SK-N-SH treated with all-trans-retinoic acid at 6 μM for 48 hours (cell line): ENCODE results near the gene CDHR3.
A peak's percentile ranks its signal among the peaks of the same experiment; 100 is the strongest.

Source experiments
- ATAC-seq: fragments of 200-7000 bp; cut with Tn5 transposase; 3 replicates; pipeline ENCODE4 v1.9.1; 2020; ENCODE audit warnings: mild to moderate bottlenecking, moderate library complexity
- ARNTL ChIP-seq: fragments of 450-650 bp; formaldehyde crosslinking; IDR thresholded peaks from 2 replicates; pipeline ENCODE4 v1.5.0; 2020; ENCODE audit warnings: low read depth, mild to moderate bottlenecking, moderate library complexity, borderline replicate concordance
- BACH2 ChIP-seq: fragments of 250-450 bp; sonication (Bioruptor Pico); IDR thresholded peaks from 2 replicates; pipeline ENCODE4 v1.9.0; 2021; ENCODE audit warnings: mild to moderate bottlenecking, borderline replicate concordance
- CSDC2 ChIP-seq: fragments of 250-450 bp; sonication (Bioruptor Pico); IDR thresholded peaks from 2 replicates; pipeline ENCODE4 v1.5.0; 2020; ENCODE audit warnings: mild to moderate bottlenecking, moderate library complexity
- ESRRG ChIP-seq: fragments of 250-450 bp; sonication (Bioruptor Pico); IDR thresholded peaks from 2 replicates; pipeline ENCODE4 v1.6.1; 2021; ENCODE audit warnings: mild to moderate bottlenecking
- GLIS3 ChIP-seq: fragments of 250-450 bp; sonication (Bioruptor Pico); IDR thresholded peaks from 2 replicates; pipeline ENCODE4 v1.5.0; 2020; ENCODE audit warnings: mild to moderate bottlenecking, moderate library complexity
- OSR1 ChIP-seq: fragments of 250-450 bp; sonication (Bioruptor Pico); IDR thresholded peaks from 2 replicates; pipeline ENCODE4 v1.8.0; 2022; ENCODE audit warnings: moderate library complexity, mild to moderate bottlenecking, inconsistent platforms
- PPARA ChIP-seq: fragments of 250-450 bp; sonication (Bioruptor Pico); IDR thresholded peaks from 2 replicates; pipeline ENCODE4 v1.5.0; 2020; ENCODE audit warnings: mild to moderate bottlenecking, borderline replicate concordance
- RARB ChIP-seq: fragments of 250-450 bp; sonication (Bioruptor Pico); IDR thresholded peaks from 2 replicates; pipeline ENCODE4 v1.8.0; 2021; ENCODE audit warnings: mild to moderate bottlenecking, moderate library complexity
- TOX ChIP-seq: fragments of 250-450 bp; sonication (Bioruptor Pico); IDR thresholded peaks from 2 replicates; pipeline ENCODE4 v1.8.0; 2021; ENCODE audit warnings: mild to moderate bottlenecking, moderate library complexity, borderline replicate concordance
- ZFP3 ChIP-seq: fragments of 250-450 bp; sonication (Bioruptor Pico); IDR thresholded peaks from 2 replicates; pipeline ENCODE4 v1.5.0; 2020; ENCODE audit warnings: mild to moderate bottlenecking, moderate library complexity
- ZFP30 ChIP-seq: fragments of 450-650 bp; formaldehyde crosslinking; IDR thresholded peaks from 2 replicates; pipeline ENCODE4 v1.5.0; 2022; ENCODE audit warnings: mild to moderate bottlenecking, moderate library complexity
- ZNF565 ChIP-seq: fragments of 450-650 bp; formaldehyde crosslinking; conservative IDR thresholded peaks from 2 replicates; pipeline ENCODE4 v1.5.0; 2020; ENCODE audit warnings: low read depth, mild to moderate bottlenecking, moderate library complexity
- ZNF70 ChIP-seq: fragments of 450-650 bp; formaldehyde crosslinking; IDR thresholded peaks from 2 replicates; pipeline ENCODE4 v1.5.0; 2020; ENCODE audit warnings: mild to moderate bottlenecking, moderate library complexity
- ZNF8 ChIP-seq: fragments of 450-650 bp; formaldehyde crosslinking; IDR thresholded peaks from 2 replicates; pipeline ENCODE4 v1.5.0; 2020; ENCODE audit warnings: mild to moderate bottlenecking, moderate library complexity
- TF ChIP-seq, protein P1 (sequence below): fragments of 250-450 bp; sonication (Bioruptor Pico); IDR thresholded peaks from 2 replicates; pipeline ENCODE4 v1.8.0; 2020; ENCODE audit warnings: mild to moderate bottlenecking, moderate library complexity, borderline replicate concordance
- TF ChIP-seq, protein P2 (sequence below): fragments of 250-450 bp; sonication (Bioruptor Pico); IDR thresholded peaks from 2 replicates; pipeline ENCODE4 v1.5.0; 2020; ENCODE audit warnings: mild to moderate bottlenecking, moderate library complexity
- TF ChIP-seq, protein P3 (sequence below): fragments of 250-450 bp; sonication (Bioruptor Pico); IDR thresholded peaks from 2 replicates; pipeline ENCODE4 v1.5.1; 2020; ENCODE audit warnings: low read depth, mild to moderate bottlenecking, moderate library complexity

Gene CDHR3

DNA sequence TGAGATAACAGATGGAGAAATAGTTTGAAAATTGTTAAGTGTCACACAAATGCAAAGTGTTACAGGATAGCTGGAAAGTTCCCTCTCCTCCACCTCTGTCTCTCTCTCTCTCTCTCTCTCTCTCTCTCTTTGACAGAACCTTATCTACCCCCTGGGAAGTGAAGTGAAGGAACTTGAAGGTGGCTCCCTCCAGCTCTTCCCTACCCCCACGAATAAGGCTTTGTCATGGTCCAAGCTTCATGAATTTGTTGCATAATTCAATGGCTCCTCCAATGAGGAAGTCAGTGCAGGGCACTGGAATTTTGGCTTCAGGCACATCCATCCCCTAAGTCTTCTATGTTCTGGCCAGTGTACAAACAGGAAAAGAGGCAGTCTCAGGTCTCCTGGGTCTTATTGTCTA lies 66.4 kb downstream of the CDHR3 start:
- no peak for ATAC-seq

DNA sequence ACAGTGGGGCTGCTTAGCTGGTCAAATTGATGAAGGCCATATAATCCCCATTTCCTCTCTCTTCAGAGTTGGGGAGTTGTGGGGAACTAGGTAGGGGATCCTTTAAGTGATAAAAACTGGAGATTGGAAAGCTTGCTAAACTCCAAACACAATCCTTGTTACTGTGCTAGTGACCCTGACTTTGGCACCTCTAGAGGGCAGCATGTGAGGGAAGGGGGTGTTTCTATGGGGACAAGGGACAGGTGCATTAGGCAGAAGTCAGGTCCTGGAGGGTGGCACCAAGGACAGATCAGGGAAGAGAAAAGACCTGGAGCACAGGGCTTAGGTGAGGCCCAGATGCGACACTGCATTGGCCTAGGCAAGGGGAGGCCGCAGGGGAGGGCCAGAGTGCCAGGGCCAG lies 66.9 kb downstream of the CDHR3 start:
- ATAC-seq: no peak; the same call in 2 of the 3 replicates
- TF ChIP-seq GLIS3: no peak
- TF ChIP-seq ARNTL (CRISPR knock-in tag): no peak
- TF ChIP-seq OSR1 (CRISPR knock-in tag): no peak
- TF ChIP-seq ESRRG (CRISPR knock-in tag): no peak
- TF ChIP-seq, protein P1, sequence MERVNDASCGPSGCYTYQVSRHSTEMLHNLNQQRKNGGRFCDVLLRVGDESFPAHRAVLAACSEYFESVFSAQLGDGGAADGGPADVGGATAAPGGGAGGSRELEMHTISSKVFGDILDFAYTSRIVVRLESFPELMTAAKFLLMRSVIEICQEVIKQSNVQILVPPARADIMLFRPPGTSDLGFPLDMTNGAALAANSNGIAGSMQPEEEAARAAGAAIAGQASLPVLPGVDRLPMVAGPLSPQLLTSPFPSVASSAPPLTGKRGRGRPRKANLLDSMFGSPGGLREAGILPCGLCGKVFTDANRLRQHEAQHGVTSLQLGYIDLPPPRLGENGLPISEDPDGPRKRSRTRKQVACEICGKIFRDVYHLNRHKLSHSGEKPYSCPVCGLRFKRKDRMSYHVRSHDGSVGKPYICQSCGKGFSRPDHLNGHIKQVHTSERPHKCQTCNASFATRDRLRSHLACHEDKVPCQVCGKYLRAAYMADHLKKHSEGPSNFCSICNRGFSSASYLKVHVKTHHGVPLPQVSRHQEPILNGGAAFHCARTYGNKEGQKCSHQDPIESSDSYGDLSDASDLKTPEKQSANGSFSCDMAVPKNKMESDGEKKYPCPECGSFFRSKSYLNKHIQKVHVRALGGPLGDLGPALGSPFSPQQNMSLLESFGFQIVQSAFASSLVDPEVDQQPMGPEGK: no peak
- TF ChIP-seq, all 23 proteins: peak for 0

More for the DNA sequence above, 66.4 kb downstream of the CDHR3 start:
- TF ChIP-seq GLIS3: no peak
- TF ChIP-seq ZFP30 (CRISPR knock-in tag): no peak
- TF ChIP-seq ZNF8 (CRISPR knock-in tag): no peak
- no peak for TF ChIP-seq CSDC2 (CRISPR knock-in tag)
- TF ChIP-seq, protein P1: no peak
- TF ChIP-seq, protein P2, sequence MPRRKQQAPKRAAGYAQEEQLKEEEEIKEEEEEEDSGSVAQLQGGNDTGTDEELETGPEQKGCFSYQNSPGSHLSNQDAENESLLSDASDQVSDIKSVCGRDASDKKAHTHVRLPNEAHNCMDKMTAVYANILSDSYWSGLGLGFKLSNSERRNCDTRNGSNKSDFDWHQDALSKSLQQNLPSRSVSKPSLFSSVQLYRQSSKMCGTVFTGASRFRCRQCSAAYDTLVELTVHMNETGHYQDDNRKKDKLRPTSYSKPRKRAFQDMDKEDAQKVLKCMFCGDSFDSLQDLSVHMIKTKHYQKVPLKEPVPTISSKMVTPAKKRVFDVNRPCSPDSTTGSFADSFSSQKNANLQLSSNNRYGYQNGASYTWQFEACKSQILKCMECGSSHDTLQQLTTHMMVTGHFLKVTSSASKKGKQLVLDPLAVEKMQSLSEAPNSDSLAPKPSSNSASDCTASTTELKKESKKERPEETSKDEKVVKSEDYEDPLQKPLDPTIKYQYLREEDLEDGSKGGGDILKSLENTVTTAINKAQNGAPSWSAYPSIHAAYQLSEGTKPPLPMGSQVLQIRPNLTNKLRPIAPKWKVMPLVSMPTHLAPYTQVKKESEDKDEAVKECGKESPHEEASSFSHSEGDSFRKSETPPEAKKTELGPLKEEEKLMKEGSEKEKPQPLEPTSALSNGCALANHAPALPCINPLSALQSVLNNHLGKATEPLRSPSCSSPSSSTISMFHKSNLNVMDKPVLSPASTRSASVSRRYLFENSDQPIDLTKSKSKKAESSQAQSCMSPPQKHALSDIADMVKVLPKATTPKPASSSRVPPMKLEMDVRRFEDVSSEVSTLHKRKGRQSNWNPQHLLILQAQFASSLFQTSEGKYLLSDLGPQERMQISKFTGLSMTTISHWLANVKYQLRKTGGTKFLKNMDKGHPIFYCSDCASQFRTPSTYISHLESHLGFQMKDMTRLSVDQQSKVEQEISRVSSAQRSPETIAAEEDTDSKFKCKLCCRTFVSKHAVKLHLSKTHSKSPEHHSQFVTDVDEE (CRISPR knock-in tag): no peak
- TF ChIP-seq, protein P3, sequence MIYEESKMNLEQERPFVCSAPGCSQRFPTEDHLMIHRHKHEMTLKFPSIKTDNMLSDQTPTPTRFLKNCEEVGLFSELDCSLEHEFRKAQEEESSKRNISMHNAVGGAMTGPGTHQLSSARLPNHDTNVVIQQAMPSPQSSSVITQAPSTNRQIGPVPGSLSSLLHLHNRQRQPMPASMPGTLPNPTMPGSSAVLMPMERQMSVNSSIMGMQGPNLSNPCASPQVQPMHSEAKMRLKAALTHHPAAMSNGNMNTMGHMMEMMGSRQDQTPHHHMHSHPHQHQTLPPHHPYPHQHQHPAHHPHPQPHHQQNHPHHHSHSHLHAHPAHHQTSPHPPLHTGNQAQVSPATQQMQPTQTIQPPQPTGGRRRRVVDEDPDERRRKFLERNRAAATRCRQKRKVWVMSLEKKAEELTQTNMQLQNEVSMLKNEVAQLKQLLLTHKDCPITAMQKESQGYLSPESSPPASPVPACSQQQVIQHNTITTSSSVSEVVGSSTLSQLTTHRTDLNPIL: no peak
- no peak for TF ChIP-seq PPARA (CRISPR knock-in tag)
- TF ChIP-seq OSR1 (CRISPR knock-in tag): no peak
- TF ChIP-seq TOX: no peak
- TF ChIP-seq ZFP3: no peak
- no peak for TF ChIP-seq BACH2
- TF ChIP-seq RARB: no peak
- no peak for TF ChIP-seq ARNTL (CRISPR knock-in tag)
- TF ChIP-seq ESRRG (CRISPR knock-in tag): no peak
- TF ChIP-seq ZNF70 (CRISPR knock-in tag): no peak

DNA sequence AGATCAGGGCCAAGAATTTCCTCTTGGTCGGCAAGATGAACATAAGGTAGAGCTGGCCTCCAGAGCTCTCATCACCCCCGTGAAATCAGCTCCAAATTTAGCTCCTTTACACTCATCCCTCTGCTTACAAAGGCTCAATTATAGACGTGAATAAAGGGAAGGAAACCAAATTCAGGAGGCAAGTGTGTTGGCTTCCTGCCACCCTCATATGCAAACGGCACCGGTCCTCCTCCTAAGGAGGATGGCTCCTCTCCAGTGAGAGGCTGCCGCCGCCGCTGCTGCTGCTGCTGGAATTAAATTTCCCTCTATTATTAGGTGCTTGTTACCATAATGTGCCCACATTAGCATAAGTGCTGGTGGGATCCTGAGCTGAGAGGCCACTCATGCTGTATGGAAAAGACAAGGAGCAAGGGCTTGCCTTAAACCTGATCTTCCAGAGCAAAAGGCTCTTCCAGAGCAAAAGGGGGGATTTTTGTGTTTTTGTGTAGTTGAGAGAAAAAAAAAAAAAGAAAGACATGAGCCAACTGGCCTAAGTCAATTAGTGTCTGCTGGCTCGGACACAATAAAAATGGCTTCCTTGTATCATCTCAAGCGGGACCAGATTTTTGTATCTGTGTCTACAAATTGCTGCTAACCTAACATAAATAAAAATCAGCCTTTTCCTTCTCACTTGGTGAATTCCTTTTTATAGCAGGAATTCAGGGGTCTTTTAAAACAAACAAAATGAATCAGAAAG lies 68.4 kb downstream of the CDHR3 start:
- TF ChIP-seq, protein P2 (CRISPR knock-in tag): no peak
- peak; percentile 55 for ATAC-seq

DNA sequence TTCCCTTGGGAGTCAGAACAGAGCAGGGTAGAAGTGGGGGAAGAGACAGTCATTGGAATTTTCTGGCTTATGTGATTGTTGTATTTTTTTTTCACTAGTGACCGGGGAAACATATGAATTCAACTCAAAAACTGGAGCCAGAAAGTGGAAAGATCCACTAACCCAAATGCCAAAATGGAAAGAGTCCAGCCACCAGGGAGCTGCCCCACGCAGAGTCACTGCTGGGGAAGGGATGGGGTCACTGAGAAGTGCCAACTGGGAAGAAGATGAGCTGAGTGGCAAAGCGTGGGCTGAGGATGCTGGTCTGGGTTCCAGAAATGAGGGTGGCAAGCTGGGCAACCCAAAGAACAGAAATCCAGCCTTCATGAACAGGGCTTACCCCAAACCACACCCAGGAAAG lies 69.2 kb downstream of the CDHR3 start:
- ATAC-seq: no peak
- TF ChIP-seq, protein P1: no peak
- TF ChIP-seq, protein P2 (CRISPR knock-in tag): no peak
- TF ChIP-seq RARB (no peak), ZNF565 (CRISPR knock-in tag) (no peak), TOX (no peak), GLIS3 (no peak), ZFP3 (no peak)
- TF ChIP-seq, protein P3: no peak
